Right lobe of liver (tissue), 6 donors: ENCODE results near the gene CDCA4. TPM values are rescaled to one million over a fixed set of nuclear protein-coding genes. Genes with fewer than 3 reads are reported as not detected.

Experiments
- ATAC-seq, 4 donors: fragments of 200-7000 bp; cut with Tn5 transposase; one replicate each; pipeline ENCODE4 v1.9.1; 2020; ENCODE audit warnings: mild to moderate bottlenecking in 4 of 4, moderate library complexity in 4 of 4
- DNase-seq, 3 donors: peaks; one replicate each; pipeline ENCODE4 v3.0.0-alpha.2; 2020
- H3K27ac ChIP-seq, 3 donors: fragments of 200-600 bp; one replicate each; pipeline ENCODE4 v1.8.0; 2022
- H3K27me3 ChIP-seq, 2 donors: fragments of 200-600 bp; one replicate each; pipeline ENCODE4 v1.8.0; 2022
- H3K36me3 ChIP-seq, 4 donors: fragments of 200-600 bp; sonication (generic) in 1 of 4; one replicate each; pipeline versions ENCODE4 v1.5.1 to v1.8.0; 2017 to 2022; ENCODE audit warnings: control low read depth in 1 of 4
- H3K4me1 ChIP-seq, 4 donors: fragments of 200-600 bp; sonication (generic) in 1 of 4; one replicate each; pipeline versions ENCODE4 v1.5.1 to v1.8.0; 2017 to 2022; ENCODE audit warnings: control low read depth in 1 of 4
- H3K4me3 ChIP-seq, 3 donors: fragments of 200-600 bp; one replicate each; pipeline ENCODE4 v1.8.0; 2022
- H3K9me3 ChIP-seq, 4 donors: fragments of 200-600 bp; sonication (generic) in 1 of 4; one replicate each; pipeline versions ENCODE4 v1.5.1 to v1.8.0; 2017 to 2022; ENCODE audit warnings: control low read depth in 1 of 4
- POLR2A ChIP-seq: fragments of 450-650 bp; IDR thresholded peaks from one replicate; pipeline ENCODE4 v1.6.1; 2017; ENCODE audit warnings: antibody characterized with exemption, mild to moderate bottlenecking
- WGBS: methylation state at CpG from one replicate; pipeline ENCODE4 v1.1.6; 2018; ENCODE audit warnings: low coverage, low lambda C conversion rate; ENCODE audit not compliant: insufficient coverage; ENCODE audit errors: missing lambda C conversion rate; 5-methylcytosine and 5-hydroxymethylcytosine counted together
- intact Hi-C, 2 donors: fragments of 100-400 bp; cut with DNase I; formaldehyde crosslinking; loops; one replicate each; pipeline versions ENCODE4 v1.11.2 to v1.14.1; 2022
- total RNA-seq, 6 experiments: library from RNA; depleted of rRNA in 2 of 6; stranded (reverse); fragments of >200 nt in 2 of 6; fragmentation: NEBNext Ultra II Directional in 3 of 6; extraction: Animal tissue kit (Norgen Biotek cat#: 25700) in 3 of 6; gene quantifications; one replicate each; pipeline versions ENCODE4 v1.1.0 to v1.2.4, GENCODE V29; 2016 to 2023
- TF ChIP-seq, protein P1 (sequence below), 4 donors: fragments of 200-600 bp in 3 of 4; fragments of 450-650 bp in 1 of 4; IDR thresholded peaks; one replicate each; pipeline versions ENCODE4 v1.5.1 to v1.8.0; 2016 to 2022; ENCODE audit warnings: antibody characterized with exemption in 4 of 4, mild to moderate bottlenecking in 2 of 4
- donor health status: DM: no; HTN: yes; CAD: no.
- donor health status: DM: no; HTN: no; CAD: no.
- donor health status: DM: no; HTN: no; CAD: no.
- donor health status: DM: no; HTN: yes; CAD: no.
- donor health status: DM: no; HTN: yes; CAD: no.

Gene CDCA4
- total RNA-seq, 6 experiments from 2014 or later = 0.90 to 3.5 (median 1.7) TPM

- WGBS = 40% methylated on average over 1 of the region's 1 CpG
- no peak for ATAC-seq
Observed at GRCh38 chr14:105026802-105027563, 6.1 kb upstream of the CDCA4 start.

DNA sequence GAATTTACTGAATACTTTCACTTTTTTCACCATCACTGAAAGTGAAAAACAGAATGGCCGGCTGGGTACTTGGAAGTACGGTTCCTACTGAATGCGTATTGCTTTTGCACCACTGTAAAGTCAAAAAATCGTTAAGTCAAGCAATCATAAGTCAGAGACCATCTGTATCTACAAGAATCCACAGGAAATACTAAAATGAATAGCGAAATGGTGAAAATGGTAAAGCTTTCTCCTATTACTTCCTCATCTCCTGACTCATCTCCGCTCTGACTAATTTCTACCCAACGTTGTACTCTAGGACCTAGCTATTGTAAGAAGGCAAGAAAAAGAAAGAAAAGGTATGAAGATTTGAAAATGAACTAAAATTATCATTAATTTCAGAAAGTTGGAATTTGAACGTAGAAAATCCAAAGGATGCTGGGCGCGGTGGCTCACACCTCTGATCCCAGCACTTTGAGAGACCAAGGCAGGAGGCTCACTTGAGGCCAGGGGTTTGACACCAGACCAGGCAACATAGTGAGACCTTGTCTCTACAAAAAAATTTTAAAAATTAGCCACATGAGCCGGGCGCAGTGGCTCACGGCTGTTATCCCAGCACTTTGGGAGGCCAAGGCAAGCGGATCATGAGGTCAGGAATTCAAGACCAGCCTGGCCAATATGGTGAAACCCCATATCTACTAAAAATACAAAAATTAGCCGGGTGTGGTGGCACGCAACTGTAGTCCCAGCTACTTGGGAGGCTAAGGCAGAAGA lies 5.3 kb upstream of the CDCA4 start:
- Histone ChIP-seq H3K27ac (no peak overlapping the region), H3K36me3 (no peaks in the 10 kb centered on the region), H3K9me3 (no peaks in the 10 kb centered on the region), H3K4me1 (peaks cover 0 to 8% (median 2%) of the 10 kb centered on the region in 4 donors), H3K27me3 (no peaks in the 10 kb centered on the region), H3K4me3 (no peak overlapping the region)
- WGBS = 81% methylated on average over 16 of the region's 16 CpGs
- DNase-seq (no peak), ATAC-seq (no peak)
- intact Hi-C loops = no loop called here
- no peak for TF ChIP-seq POLR2A
- TF ChIP-seq, protein P1, sequence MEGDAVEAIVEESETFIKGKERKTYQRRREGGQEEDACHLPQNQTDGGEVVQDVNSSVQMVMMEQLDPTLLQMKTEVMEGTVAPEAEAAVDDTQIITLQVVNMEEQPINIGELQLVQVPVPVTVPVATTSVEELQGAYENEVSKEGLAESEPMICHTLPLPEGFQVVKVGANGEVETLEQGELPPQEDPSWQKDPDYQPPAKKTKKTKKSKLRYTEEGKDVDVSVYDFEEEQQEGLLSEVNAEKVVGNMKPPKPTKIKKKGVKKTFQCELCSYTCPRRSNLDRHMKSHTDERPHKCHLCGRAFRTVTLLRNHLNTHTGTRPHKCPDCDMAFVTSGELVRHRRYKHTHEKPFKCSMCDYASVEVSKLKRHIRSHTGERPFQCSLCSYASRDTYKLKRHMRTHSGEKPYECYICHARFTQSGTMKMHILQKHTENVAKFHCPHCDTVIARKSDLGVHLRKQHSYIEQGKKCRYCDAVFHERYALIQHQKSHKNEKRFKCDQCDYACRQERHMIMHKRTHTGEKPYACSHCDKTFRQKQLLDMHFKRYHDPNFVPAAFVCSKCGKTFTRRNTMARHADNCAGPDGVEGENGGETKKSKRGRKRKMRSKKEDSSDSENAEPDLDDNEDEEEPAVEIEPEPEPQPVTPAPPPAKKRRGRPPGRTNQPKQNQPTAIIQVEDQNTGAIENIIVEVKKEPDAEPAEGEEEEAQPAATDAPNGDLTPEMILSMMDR (IDR thresholded peaks at IDR 0.05) = no peak

More at GRCh38 chr14:105026802-105027563, 6.1 kb upstream of the CDCA4 start:
- H3K27ac ChIP-seq = no peak overlapping the region
- H3K4me1 ChIP-seq = peaks cover 0 to 4% (median under 1%) of the 10 kb centered on the region in 4 donors
- no peaks in the 10 kb centered on the region for H3K36me3 ChIP-seq
- DNase-seq = no peak
- TF ChIP-seq, protein P1 (IDR thresholded peaks at IDR 0.05) = no peak
- no peak for TF ChIP-seq POLR2A
- H3K27me3 ChIP-seq = no peaks in the 10 kb centered on the region
- intact Hi-C loops = no loop called here
- no peaks in the 10 kb centered on the region for H3K9me3 ChIP-seq
- H3K4me3 ChIP-seq = no peak overlapping the region

DNA sequence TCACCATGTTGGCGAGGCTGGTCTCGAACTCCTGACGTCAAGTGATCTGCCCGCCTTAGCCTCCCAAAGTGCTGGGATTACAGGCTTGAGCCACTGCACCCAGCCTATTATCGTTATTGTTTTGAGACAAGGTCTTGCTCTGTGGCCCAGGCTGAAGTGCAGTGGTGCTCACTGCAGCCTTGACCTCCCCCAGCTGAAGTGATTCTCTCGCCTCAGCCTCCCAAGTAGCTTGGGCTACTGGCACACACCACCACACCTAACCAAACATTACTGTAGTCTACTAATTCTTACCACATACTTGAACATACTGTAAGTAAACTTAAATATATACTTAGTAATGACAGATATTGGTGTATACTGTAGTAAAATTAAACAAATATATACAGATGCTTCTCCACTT lies 4.5 kb upstream of the CDCA4 start:
- H3K27ac ChIP-seq = no peak overlapping the region
- no peaks in the 10 kb centered on the region for H3K36me3 ChIP-seq
- WGBS = 75% methylated on average over 4 of the region's 6 CpGs
- TF ChIP-seq POLR2A = no peak
- TF ChIP-seq, protein P1 (IDR thresholded peaks at IDR 0.05) = no peak
- H3K9me3 ChIP-seq = no peaks in the 10 kb centered on the region
- H3K27me3 ChIP-seq = no peaks in the 10 kb centered on the region
- intact Hi-C loops = no loop called here
- no peak for DNase-seq
- no peak overlapping the region for H3K4me3 ChIP-seq
- H3K4me1 ChIP-seq = peaks cover 0 to 8% (median 2%) of the 10 kb centered on the region in 4 donors
- no peak for ATAC-seq

DNA sequence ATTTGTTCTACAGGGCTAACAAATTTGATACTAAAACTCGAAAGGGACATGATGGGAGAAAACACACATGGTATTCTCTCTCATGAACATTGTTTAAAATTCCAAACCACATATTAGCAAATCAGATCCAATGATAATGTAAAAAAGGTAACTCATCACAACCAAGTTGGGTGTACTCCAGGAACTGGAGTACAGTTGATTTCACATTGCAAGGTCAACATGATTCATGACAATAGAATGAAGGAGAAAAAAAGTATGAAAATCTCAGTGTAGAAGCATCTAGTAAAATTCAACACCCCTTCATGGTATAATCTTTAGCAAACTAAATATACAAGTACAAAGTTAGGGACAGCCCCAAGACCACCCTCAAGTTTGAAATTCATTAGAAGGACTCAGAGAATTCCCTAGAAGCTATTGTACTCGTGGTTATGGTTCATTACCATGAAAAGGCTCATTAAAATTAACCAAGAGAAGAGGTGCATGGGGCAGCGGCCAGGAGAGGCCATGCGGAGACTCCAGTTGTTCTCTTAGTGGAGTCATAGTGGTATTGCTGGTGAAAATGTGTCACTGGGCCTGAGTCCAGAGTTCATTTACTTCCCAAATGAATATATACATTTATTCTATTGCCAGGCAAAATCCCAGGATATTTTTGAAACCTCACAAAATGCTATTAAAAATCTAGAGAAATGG lies 3.1 kb upstream of the CDCA4 start:
- Histone ChIP-seq H3K36me3 (no peaks in the 10 kb centered on the region), H3K4me1 (peaks cover 0 to 11% (median 2%) of the 10 kb centered on the region in 4 donors), H3K4me3 (no peak overlapping the region), H3K27me3 (no peaks in the 10 kb centered on the region), H3K9me3 (no peaks in the 10 kb centered on the region), H3K27ac (no peak overlapping the region)
- 76% methylated on average over 3 of the region's 4 CpGs for WGBS
- ATAC-seq = no peak
- TF ChIP-seq, protein P1 (IDR thresholded peaks at IDR 0.05) = no peak
- TF ChIP-seq POLR2A = no peak
- intact Hi-C loops = no loop called here
- no peak for DNase-seq
